GM12873 (cell line): ENCODE measurements around the gene C16orf92.

Experiments used
- CTCF ChIP-seq: IDR thresholded peaks from 2 replicates; pipeline ENCODE4 v1.5.1; 2012; ENCODE audit warnings: low read depth, mild to moderate bottlenecking, moderate library complexity, low read length, control low read depth; ENCODE audit not compliant: insufficient read depth; ENCODE audit errors: missing control alignments

The C16orf92 gene

GRCh38 chr16:30041841-30042240, 18.8 kb downstream of the C16orf92 start:
- TF ChIP-seq CTCF = peak; percentile 27

GRCh38 chr16:30046178-30046577, 23.2 kb downstream of the C16orf92 start:
- no peak for TF ChIP-seq CTCF

GRCh38 chr16:30046588-30046987, 23.6 kb downstream of the C16orf92 start:
- no peak for TF ChIP-seq CTCF

- no peak for TF ChIP-seq CTCF
These were observed 26.9 kb downstream of the C16orf92 start for GRCh38 chr16:30049871-30050270.

GRCh38 chr16:30051518-30051917, 28.5 kb downstream of the C16orf92 start:
- TF ChIP-seq CTCF = no peak

- TF ChIP-seq CTCF = no peak
These were observed 29.8 kb downstream of the C16orf92 start for GRCh38 chr16:30052671-30053372.

GRCh38 chr16:30053376-30054015, 30.5 kb downstream of the C16orf92 start:
- TF ChIP-seq CTCF = no peak
